ENCODE data around the gene ALPG. TPM values are rescaled to one million over a fixed set of nuclear protein-coding genes. Genes with fewer than 3 reads are reported as not detected.
"Not testable (repeated sequence)": the region's sequence is repeated elsewhere in the genome, so short reads cannot be mapped to it uniquely, and the experiment has no call there.

ALPG gene
- total RNA-seq, 1 experiment from 2014 or later = 0.10 TPM

- peak; percentile 23 for ATAC-seq
- H3K9me3 ChIP-seq (ENCODE audit: control insufficient read depth in 1 of 2, insufficient read depth in 1 of 2, low read depth in 1 of 2, low read length in 2 of 2) = no peaks in the 10 kb centered on the region
- H3K4me3 ChIP-seq (replicated peaks in 1 of 2; ENCODE audit: low read depth in 1 of 2, low read length in 2 of 2) = no peak overlapping the region
- POLR2A ChIA-PET = no interaction called here
- no peak overlapping the region for H3K27ac ChIP-seq (ENCODE audit: low read depth, low read length)
- RAD21 ChIA-PET (ENCODE audit: low non-redundant PET in 1 of 2, low total read pairs in 2 of 2, uncharacterized antibody in 2 of 2, unreplicated experiment in 2 of 2) = interaction anchor here in 1 of 2 experiments (1.0 kb wide), 1 partner anchor 72 kb away, joined by 4 read pairs; no protein-coding TSS in a partner anchor
- H3K9ac ChIP-seq (ENCODE audit: low read length) = no peak overlapping the region
- no peaks in the 10 kb centered on the region for H3K9me2 ChIP-seq (ENCODE audit: insufficient read depth)
- DNase-seq (ENCODE audit: low read depth, low spot score) = no peak
- BruUV-seq (replicated peaks) = no TSS peak
- CTCF ChIA-PET = interaction anchor here (1.0 to 2.2 kb wide), 8 partner anchors 13 to 589 kb away, joined by 3 to 14 read pairs (median 6); no protein-coding TSS in a partner anchor
- no peaks in the 10 kb centered on the region for H3K79me2 ChIP-seq (ENCODE audit: insufficient read depth, low read length)
- no peak overlapping the region for H3K4me2 ChIP-seq (ENCODE audit: low read length)
- H4K20me1 ChIP-seq (ENCODE audit: insufficient read depth) = no peaks in the 10 kb centered on the region
- intact Hi-C loops (cut with micrococcal nuclease) = loop anchor here (1.0 to 5.0 kb wide), 6 partner anchors 73 to 639 kb away; no protein-coding TSS in a partner anchor
- no peaks in the 10 kb centered on the region for H3K27me3 ChIP-seq (ENCODE audit: insufficient read depth, low read length)
- H3K4me1 ChIP-seq (ENCODE audit: control insufficient read depth in 1 of 2, insufficient read depth in 2 of 2, low read length in 2 of 2) = peaks cover 0 to 12% of the 10 kb centered on the region in 2 experiments; a peak in 2 of 4 replicates
- TF ChIP-seq FOSL1 (IDR thresholded peaks at IDR 0.05; ENCODE audit: low read depth) (no peak), CTCF (IDR thresholded peaks at IDR 0.05 in 2 of 3, conservative IDR thresholded peaks at IDR 0.05 in 1 of 3; ENCODE audit: borderline replicate concordance in 1 of 3, insufficient read depth in 1 of 3, low read depth in 2 of 3, low read length in 2 of 3) (peak in 2 of 3 experiments; percentile 23 to 34; a peak in 1 of 6 replicates)
- H3K36me3 ChIP-seq (ENCODE audit: control insufficient read depth in 1 of 2, insufficient read depth in 2 of 2, low read length in 2 of 2) = no peaks in the 10 kb centered on the region
- H2AFZ ChIP-seq (ENCODE audit: low read depth, low read length, poor library complexity, severe bottlenecking) = no peak overlapping the region
Measured at GRCh38 chr2:232439758-232440135, 33.1 kb downstream of the ALPG start.

- RAD21 ChIA-PET (ENCODE audit: low non-redundant PET in 1 of 2, low total read pairs in 2 of 2, uncharacterized antibody in 2 of 2, unreplicated experiment in 2 of 2) = interaction anchor here in 1 of 2 experiments (1.0 kb wide), 1 partner anchor 73 kb away, joined by 4 read pairs; no protein-coding TSS in a partner anchor
- H3K9me3 ChIP-seq (ENCODE audit: control insufficient read depth in 1 of 2, insufficient read depth in 1 of 2, low read depth in 1 of 2, low read length in 2 of 2); H3K79me2 ChIP-seq (ENCODE audit: insufficient read depth, low read length); H3K36me3 ChIP-seq (ENCODE audit: control insufficient read depth in 1 of 2, insufficient read depth in 2 of 2, low read length in 2 of 2); H3K4me3 ChIP-seq (replicated peaks in 1 of 2; ENCODE audit: low read depth in 1 of 2, low read length in 2 of 2); H3K27ac ChIP-seq (ENCODE audit: low read depth, low read length); H4K20me1 ChIP-seq (ENCODE audit: insufficient read depth); POLR2A ChIA-PET; H3K9ac ChIP-seq (ENCODE audit: low read length); BruUV-seq (replicated peaks); H3K9me2 ChIP-seq (ENCODE audit: insufficient read depth); H2AFZ ChIP-seq (ENCODE audit: low read depth, low read length, poor library complexity, severe bottlenecking); H3K27me3 ChIP-seq (ENCODE audit: insufficient read depth, low read length): not testable (repeated sequence)
- DNase-seq (ENCODE audit: low read depth, low spot score) (peak; percentile 36), ATAC-seq (peak; percentile 76)
- intact Hi-C loops (cut with micrococcal nuclease) = loop anchor here (1.0 to 5.0 kb wide), 6 partner anchors 74 to 640 kb away; no protein-coding TSS in a partner anchor
- peak; percentile 93 for TF ChIP-seq RAD21 (IDR thresholded peaks at IDR 0.05; ENCODE audit: low read depth)
- peak; percentile 79 to 88 (median 84) for TF ChIP-seq CTCF (IDR thresholded peaks at IDR 0.05 in 2 of 3, conservative IDR thresholded peaks at IDR 0.05 in 1 of 3; ENCODE audit: borderline replicate concordance in 1 of 3, insufficient read depth in 1 of 3, low read depth in 2 of 3, low read length in 2 of 3)
- CTCF ChIA-PET = interaction anchor here (1.1 to 2.2 kb wide), 7 partner anchors 73 to 590 kb away, joined by 3 to 14 read pairs (median 6); no protein-coding TSS in a partner anchor
- peak overlapping the region; percentile 35; the same call in 1 of the 2 replicates for H3K4me2 ChIP-seq (ENCODE audit: low read length)
- H3K4me1 ChIP-seq (ENCODE audit: control insufficient read depth in 1 of 2, insufficient read depth in 2 of 2, low read length in 2 of 2) = peaks cover 0 to 13% of the 10 kb centered on the region in 2 experiments; a peak in 2 of 4 replicates
Measured at GRCh38 chr2:232440220-232441018, 33.8 kb downstream of the ALPG start.

Data from HCT116 (cell line).